ENCODE measurements around the gene AVPR1B.

The AVPR1B gene

DNA sequence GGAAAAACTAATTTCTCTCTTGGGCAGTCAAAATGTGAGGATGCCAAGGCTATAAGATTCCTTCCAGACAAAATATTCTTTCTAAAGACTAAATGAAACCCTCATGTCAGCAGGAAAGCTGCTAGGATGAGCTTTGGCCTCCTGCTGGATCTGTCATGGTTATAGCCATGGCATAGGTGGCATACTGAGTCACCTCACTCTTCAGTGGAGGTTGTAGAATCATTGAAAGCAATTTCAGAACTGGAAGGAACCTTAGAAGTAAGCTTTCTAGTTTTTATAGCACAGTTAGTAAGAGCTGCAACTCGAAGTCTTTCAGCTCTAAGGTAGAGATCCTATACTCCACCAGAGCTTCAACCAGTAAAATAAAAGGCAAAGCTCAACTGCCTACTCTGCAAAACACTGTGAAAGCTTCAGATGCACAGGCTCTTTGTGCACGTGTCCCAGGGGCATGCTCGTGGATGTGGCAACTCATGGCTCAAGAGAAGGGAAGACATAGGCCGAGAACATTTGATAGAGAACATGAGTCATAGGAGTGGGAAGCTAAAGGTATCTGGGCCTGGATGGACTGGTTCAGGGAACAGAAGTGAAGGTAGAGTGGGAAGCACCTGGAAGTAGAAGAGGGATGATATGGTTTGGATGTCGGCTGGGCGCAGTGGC is 5.8 kb downstream of the AVPR1B start:
- DNase-seq (ENCODE audit: low spot score): no peak

DNA sequence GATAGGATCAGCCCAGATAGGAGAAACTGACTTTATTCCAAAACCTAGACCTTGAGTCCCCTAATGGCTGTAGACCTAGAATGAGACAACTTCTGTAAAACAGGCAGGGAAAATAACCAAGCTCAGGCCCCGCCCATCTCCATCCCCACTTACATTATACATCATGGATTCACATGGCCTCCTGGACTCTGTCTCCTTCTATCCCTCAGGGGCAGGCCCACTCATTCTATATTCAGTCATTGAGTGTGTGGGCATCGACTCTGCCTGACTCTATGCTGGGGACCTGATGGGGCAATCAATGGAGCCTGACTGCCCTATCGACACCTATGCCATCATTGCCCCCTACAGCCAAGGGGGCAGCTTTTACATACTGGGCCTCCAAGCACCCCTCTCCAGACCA is 6.4 kb downstream of the AVPR1B start:
- DNase-seq (ENCODE audit: low spot score): no peak

DNA sequence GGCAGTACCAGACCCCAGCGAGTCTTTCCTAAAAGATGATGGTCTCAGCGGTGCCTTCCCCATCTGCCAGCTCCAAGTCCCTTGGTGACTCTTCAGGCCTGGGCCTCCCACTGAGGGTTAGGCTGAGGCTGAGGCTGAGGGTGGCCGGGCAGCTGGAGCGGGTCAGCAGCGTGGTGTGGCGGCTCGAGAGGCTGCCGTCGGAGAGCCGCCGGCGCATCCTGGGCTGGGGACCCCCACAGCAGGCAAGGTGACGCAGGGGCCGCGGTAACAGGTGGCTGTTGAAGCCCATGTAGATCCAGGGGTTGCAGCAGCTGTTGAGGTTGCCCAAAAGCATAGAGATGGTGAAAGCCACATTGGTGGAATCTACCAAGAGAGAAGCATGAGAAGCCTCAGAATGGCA is 7.0 kb downstream of the AVPR1B start:
- no peak for DNase-seq (ENCODE audit: low spot score)

DNA sequence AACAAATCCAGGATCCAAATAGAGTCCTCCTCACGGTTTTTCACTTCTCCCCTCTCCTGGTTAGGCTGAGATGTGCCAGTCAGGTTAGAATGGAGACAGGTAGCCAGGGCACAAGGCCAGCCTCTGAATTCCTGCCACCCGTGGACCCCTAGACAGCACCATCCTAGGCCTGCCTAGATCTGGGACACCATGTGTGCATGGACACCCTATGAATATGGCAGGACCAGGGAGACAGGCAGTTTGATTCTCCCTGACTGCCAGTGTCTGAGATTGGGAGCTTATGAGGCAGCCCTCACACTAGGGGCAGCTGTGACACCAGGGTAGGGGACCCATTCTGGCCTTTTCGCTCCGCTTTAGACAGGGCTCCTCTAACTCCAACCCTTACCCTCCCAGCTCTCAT is 7.5 kb downstream of the AVPR1B start:
- DNase-seq (ENCODE audit: low spot score): no peak

DNA sequence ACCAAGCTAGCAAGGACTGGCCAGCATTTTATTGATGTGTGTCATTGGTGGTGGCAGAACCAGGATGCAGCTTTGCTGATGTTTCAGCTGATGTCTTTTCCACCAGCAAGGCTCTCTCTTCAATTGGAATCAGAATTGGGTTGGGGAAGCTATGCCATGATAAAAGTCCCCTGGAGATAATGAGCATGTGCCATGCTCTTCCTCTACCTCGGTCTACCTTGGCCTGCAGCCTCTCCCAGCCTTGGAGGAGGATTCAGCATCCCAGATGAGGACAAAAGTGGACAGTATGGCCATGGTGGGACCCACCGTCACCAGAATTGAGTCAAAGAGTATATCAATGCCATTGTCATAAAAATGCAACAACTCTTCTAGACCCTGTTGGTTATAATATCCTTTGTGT is 8.6 kb downstream of the AVPR1B start:
- DNase-seq (ENCODE audit: low spot score): no peak

DNA sequence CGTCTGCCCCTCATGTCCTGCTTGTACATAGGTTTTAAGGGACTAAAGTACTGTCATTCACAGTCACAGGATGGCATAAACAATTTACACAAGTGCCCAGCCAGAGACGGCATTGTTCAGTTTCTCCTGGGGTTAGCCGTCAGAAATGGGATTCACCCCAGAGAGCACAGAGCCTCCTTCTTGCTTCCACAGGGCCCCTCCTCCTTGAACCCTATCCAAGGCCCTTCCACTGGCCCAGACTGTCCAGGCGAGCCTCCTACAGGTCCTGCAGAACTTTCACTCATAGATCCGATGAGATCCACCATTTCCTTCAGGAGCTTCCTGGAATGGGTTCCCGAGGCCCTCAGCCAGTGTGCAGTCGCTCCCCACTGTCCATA is 10.0 kb downstream of the AVPR1B start:
- DNase-seq (ENCODE audit: low spot score): no peak

DNA sequence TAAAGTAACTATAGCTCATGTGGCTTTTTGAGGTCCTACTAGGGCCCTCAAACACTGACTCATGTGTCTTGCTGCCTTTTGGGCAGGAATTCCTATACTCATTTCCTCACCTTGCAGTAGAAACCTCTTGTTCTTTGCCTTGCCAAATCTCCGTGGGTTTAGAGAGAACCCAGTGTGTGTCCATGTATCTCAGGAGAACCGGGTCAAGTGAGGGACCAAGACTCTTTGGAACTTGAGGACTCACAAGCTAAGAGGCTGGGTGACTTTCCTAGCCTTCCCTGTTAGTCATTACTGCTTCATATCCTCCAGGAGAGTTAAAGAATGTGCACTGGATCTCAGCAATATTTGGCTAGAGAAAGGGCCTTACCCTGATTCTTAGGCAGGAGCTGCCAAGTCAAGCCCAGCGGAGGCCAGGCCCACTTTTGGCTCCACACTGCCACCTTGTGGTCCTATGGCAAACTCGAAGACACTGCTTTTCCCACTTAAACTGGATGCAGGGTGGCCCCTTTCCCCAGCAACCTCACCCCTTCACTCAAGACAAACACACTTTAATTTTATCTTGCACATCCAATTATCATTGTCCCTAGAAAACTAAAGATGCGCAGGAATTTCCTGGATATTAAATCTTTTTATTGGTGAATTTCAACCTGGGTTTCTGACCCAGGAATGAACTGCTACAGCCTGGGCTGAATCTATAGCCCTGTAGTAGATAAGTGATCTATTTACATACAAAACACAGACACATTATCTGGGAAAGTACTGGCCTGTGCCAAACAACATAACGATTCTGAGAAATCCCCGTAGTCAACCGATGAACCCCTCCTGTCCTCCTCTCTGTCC is 10.6 kb downstream of the AVPR1B start:
- DNase-seq (ENCODE audit: low spot score): peak; percentile 77

DNA sequence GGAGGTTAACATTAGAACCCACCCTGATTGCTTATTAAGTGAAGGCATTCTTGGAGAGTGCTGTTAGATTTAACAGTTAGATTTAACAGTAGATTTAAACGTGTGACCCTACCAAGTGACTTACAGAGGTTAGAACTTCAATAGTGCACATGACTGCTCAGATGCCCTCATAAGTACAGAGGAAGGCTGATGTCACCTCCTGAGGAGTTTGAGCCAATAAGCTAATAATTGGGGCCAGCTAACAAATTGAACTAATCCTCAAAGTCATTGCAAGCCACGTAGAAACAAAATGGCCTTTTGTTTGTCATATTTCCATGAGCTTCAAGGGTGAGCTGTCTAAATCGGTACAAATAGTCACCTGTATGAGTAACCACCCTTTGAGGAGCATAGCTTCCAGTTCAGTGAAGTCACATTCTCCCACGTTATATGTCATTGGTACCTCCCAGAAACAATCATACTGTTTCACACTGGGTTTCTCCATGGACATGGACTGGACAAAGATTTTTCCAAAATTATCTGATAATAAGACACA is 11.7 kb downstream of the AVPR1B start:
- no peak for DNase-seq (ENCODE audit: low spot score)

DNA sequence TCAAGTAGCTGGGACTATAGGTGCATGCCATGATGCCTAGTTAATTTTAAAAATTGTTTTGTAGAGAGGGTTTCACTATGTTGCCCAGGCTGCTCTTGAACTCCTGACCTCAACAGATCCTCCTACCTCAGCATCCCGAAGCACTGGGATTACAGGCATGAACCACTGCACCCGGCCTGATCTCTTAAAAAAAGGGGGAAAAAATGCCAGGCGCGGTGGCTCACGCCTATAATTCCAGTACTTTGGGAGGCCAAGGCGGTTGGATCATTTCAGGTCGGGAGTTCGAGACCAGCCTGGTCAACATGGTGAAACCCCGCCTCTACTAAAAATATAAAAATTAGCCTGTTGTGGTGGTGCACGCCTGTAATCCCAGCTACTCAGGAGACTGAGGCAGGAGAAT is 13.2 kb downstream of the AVPR1B start:
- no peak for DNase-seq (ENCODE audit: low spot score)

DNA sequence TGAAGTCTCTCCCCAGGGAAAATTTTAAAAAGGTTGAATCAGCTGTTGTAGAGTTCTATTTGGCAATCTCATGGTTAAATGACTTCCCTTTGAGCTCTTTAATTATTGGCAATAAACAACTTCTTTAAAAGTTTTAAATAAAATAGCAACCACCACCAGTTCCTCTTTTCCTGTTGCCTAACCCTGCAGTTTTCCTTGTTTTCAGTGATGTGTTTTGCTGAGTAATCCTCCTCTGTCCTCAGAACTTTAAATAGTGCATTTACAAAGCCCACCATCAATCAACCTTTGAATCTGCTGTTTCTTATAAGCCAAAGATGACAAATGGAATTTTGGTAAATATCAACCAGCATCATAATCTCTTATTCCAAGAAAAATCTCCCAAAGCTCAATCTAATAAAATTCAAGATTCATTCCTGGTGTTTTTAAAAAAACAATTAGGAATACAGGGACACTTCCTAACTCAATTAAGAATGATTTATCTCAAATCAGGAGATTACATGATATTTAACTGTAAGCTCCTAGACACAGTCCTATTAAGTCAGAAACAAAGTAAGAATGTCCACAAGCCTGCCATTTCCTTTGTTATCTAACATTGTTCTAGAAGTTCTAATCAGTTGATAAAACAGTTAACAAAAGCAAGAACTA is 14.8 kb downstream of the AVPR1B start:
- DNase-seq (ENCODE audit: low spot score): no peak

DNA sequence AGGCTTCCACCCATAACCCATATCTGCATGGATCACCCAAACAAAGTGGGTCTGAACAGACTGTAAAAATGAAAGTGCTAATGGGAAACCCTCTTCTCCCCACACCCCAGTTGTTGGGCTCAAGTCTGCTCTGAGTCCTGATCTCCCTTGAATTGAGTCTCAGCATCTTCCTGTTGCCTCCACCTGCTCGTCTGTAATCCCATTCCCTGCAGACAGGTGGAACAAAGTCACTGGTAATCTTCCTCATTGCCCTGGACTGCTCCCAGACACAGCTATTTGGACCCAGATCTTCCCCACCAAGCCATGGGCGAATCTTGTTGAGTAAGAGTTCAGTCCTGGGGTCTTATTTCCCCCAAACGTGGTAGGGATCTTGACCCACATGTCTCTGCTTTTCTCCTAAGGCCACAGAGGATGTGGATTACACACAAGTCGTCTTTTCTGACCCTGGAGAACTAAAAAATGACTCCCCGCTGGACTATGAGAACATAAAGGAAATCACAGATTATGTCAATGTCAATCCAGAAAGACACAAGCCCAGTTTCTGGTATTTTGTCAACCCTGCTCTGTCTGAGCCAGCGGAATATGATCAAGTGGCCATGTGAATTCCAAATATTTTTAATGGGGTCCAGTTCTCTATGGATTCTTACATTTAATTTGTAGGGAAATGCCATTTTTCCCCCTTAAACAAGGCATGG is 15.7 kb downstream of the AVPR1B start:
- DNase-seq (ENCODE audit: low spot score): no peak

DNA sequence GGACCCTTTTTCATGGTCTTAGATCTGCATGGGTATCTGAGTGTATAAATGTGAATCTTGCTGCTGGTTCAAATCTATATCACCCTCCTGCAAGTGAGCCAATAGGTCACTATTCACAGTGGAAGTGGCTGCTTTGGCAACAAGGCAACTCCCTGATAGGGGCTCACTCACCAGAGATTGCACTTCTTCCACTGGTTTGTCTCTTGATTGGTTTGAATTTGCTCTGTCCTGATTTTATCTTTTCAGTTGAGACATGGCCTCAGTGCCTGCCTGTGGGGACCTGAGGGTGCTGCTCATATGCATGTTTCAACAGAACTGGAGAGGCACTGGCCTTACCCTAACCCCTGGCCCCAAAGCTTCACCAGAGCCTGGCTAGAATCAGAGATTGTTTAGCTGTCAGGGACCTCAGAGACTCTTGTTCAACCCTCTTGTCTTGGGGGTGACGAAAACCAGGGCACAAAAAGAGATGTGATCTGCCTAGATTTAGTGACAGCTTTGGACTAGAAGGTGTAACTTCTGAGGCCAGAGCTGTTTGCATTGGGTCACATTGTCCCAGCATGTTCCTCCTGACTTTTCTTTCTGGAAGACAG is 16.9 kb downstream of the AVPR1B start:
- DNase-seq (ENCODE audit: low spot score): no peak

DNA sequence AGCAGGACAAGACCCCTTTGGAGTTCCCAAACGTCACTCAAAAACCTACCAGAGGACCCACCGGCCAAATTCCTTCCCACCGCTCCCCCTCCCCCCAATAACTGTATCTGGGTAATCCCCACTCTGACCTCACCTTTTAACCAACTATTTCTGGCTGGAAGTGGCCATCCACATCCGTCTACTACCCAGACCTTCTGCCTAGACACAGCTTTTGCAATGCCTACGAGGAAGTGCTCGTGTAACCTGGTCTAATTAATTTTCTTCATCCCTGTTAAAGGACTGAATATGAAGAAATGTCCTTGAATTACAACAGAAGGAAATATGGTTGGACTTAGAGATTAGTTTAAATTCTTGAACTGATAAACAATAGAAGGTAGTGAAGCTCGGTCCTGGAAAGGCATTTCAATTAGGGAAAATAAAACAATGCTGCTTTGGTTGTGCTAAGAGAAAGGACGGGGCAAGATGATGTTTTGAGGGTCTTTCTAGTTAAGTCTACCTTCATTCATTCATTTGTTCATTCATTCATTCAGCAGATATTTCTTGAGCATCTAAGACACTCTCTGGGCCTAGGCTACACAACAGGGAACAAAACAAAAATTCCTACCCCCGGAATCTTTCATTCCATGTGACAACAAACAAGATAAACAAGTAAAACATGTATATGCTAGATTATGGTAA is 18.8 kb downstream of the AVPR1B start:
- DNase-seq (ENCODE audit: low spot score): no peak

DNA sequence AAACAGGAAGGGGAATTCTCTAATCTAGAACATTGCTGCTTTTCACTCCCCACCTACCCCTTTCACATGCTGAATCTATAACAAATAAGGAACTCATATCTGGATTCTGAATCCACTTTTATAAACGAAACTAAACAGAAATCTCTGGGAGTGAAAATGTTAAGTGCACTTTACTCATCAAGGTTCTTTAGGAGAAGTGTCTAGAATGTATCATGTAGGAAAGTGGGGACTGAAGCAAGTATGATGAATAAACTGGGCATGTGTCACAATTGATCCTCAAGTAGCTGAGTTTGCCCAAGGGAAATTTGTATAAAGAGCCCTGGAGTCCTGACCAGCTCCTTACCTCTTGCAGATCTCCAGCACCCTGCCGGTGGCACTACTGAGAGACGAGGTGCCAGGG is 19.8 kb downstream of the AVPR1B start:
- no peak for DNase-seq (ENCODE audit: low spot score)

DNA sequence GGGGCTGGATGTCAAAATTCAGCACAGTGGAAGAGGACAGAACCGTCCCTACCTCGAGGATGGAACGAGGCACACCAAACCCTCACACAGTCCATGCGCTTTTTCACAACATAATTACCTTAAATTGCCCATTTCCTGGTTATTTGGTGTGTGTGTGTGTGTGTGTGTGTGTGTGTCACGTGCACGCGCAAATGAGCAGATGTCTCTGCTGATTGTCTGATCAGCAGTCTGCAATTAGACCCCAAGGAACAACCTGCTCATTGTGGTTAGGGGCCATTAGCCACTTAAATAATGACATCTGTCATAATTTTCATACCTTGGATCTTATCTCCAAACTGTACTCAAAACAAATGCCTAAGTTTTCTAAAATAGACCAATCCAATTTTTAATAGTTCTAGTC is 23.2 kb downstream of the AVPR1B start:
- no peak for DNase-seq (ENCODE audit: low spot score)

DNA sequence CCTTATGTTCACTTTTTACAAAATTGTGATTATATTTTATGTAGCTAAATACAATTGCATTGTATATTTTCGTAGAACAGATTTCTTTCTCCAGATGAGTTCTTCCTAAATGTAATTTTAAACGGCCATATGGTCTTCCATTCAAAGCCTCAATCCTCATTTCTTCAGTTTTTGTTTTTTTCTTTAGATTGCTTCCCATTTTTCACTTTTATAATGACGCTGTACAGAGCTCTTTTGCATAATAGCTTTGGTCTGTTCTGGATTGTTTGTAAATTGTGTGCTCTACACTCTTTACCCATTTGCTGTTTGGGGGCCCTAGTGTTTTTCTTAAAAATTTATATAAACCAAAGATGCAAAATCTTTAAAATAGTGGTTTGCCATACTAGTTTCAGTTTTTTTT is 27.8 kb downstream of the AVPR1B start:
- DNase-seq (ENCODE audit: low spot score): no peak

DNA sequence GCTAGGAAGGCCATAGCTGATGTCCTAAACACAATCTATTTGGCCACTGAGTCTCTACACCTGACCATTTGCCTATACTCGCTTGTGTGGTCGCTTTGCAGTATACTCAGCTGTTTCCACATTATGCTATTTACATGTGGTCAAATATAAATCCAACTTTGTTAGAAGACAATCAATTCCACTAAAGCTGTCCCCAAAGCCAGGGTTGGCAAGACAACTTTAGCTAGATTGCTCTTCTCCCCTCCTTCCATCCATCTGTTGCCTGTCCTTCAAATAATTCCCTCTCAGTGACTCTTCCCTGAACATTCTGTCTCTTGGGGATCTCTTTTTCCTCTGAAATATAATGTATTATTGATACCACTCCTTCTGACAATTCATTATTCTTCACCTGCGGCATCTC is 30.1 kb downstream of the AVPR1B start:
- no peak for DNase-seq (ENCODE audit: low spot score)

DNA sequence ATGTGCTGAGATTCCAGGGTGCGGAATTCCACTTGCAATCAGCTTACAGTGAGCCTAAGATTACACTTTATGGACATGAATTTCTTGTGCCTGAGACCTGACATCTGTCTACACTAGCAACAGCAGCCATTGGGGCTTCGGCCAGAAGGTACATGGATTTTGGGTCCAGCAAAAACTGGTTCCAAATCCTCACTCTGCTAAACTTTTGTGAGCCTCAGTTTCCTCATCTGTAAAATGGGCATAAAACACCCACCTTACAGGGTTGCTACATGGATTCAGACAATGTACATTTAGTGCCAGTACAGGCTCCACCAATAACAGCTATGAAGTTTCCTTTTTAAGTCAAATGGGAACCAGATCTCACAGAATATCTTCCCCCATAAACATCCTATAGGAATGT is 33.4 kb downstream of the AVPR1B start:
- DNase-seq (ENCODE audit: low spot score): no peak

DNA sequence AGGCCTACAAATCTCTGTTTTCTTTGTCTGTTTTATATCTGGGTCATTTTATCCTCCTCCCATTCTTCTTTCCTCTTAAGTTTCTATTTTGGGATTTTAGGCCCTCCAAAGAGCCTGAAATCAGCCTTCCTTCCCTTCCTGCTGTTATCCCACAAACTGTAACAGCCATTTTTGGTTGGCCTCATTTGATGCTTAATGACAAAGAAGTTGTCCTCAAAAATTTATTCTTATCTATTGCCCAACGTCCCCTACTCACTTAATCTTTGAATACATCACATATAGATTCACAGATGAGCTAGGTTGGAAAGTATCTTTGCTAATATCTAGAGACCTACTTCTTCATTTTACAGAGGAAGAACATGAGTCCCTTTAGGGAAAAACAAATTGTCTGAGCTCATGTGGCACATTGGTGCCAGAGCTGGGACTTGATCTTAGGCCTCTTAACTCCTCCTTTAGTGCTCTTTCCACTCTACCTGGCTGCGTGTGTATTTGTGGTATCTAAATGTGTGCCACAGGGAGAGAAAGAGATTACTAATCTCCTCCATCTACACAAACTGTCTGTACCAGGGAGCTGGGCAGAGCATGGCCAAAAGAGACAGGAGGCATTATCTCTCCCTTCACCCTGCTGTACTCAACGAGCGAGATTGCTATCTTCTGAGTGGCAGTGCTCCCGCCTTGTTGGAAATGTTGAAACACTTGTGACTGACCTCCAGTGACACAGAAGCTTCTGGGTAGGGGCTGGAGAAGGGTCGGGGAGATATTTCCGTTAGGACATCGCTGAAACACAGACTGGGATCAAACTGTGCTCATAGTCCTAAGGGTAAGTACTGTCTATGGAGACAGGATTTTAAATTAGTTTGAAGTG is 34.1 kb downstream of the AVPR1B start:
- no peak for DNase-seq (ENCODE audit: low spot score)

DNA sequence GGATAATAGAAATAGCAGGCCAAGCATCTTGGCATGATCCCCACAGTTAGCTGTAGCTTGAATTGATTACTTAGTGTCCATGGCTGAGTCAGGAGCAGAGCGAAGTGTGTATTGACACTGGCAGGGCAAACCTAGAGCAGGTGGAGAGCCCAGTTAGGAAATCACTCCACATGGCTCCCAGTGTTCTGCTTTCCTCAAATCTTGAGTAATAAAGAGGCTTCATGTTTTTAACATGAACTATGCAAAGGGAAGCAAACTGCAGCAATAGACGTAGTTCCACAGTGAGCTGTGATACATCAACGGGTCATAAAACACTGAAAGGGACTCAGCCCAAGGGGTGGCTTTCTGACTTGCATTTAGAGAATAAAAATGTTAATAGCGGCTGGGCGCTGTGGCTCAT is 35.3 kb downstream of the AVPR1B start:
- DNase-seq (ENCODE audit: low spot score): no peak
